Left lung (tissue), 10 donors: ENCODE measurements around the gene TFB2M. TPM values are rescaled to one million over a fixed set of nuclear protein-coding genes. Genes with fewer than 3 reads are reported as not detected.

Experiments
- ATAC-seq: fragments of 200-7000 bp; cut with Tn5 transposase; one replicate; pipeline ENCODE4 v1.9.1; 2020; ENCODE audit warnings: moderate library complexity
- DNase-seq, 4 donors: peaks; one replicate each; pipeline ENCODE4 v3.0.0-alpha.2; 2013 to 2020
- H3K27ac ChIP-seq, 2 donors: fragments of 200-600 bp; sonication (generic) in 1 of 2; one replicate each; pipeline versions ENCODE4 v1.5.0 to v1.8.0; 2020 to 2021
- H3K27me3 ChIP-seq, 2 donors: fragments of 200-600 bp; sonication (generic) in 1 of 2; one replicate each; pipeline versions ENCODE4 v1.5.0 to v1.8.0; 2020 to 2021
- H3K36me3 ChIP-seq, 2 donors: fragments of 200-600 bp; sonication (generic) in 1 of 2; one replicate each; pipeline versions ENCODE4 v1.5.0 to v1.8.0; 2020 to 2021
- H3K4me1 ChIP-seq, 2 donors: fragments of 200-600 bp; one replicate each; pipeline ENCODE4 v1.8.0; 2021
- H3K4me3 ChIP-seq, 2 donors: fragments of 200-600 bp; sonication (generic) in 1 of 2; one replicate each; pipeline versions ENCODE4 v1.5.0 to v1.8.0; 2020 to 2021; ENCODE audit warnings: mild to moderate bottlenecking in 1 of 2
- H3K9me3 ChIP-seq, 2 donors: fragments of 200-600 bp; sonication (generic) in 1 of 2; one replicate each; pipeline versions ENCODE4 v1.5.0 to v1.8.0; 2020 to 2021
- CTCF ChIP-seq, 2 donors: fragments of 200-600 bp; sonication (generic) in 1 of 2; IDR thresholded peaks; one replicate each; pipeline versions ENCODE4 v1.5.0 to v1.8.0; 2021; ENCODE audit warnings: antibody characterized with exemption in 2 of 2
- intact Hi-C, 2 donors: fragments of 100-400 bp; cut with DNase I; formaldehyde crosslinking; loops; one replicate each; pipeline versions ENCODE4 v1.11.2 to v1.14.2; 2022
- polyA plus RNA-seq, 6 donors: library from polyadenylated mRNA; unstranded; fragments of 120-200 nt; gene quantifications; one replicate each; pipeline ENCODE4 v1.2.1, GENCODE V29; 2013; ENCODE audit not compliant: insufficient read length in 6 of 6
- total RNA-seq, 2 donors: library from RNA; stranded (reverse); fragmentation: NEBNext Ultra II Directional; extraction: Animal tissue kit (Norgen Biotek cat#: 25700); gene quantifications; one replicate each; pipeline ENCODE4 v1.2.1, GENCODE V29; 2021
- donor health status: DM: no; HTN: yes; CAD: no.
- donor health status: DM: no; HTN: no; CAD: no.

The TFB2M gene
- total and polyA plus RNA-seq, 8 donors: 8.8 to 17.5 (median 16.6) TPM

- no peaks in the 10 kb centered on the region for H3K4me1 ChIP-seq
These were observed 38.5 kb downstream of the TFB2M start for GRCh38 chr1:246527402-246528088.

GRCh38 chr1:246526915-246527314 lies 39.1 kb downstream of the TFB2M start:
- H3K4me3 ChIP-seq: no peak overlapping the region
- peaks cover 0 to 25% of the 10 kb centered on the region in 2 donors for H3K9me3 ChIP-seq
- H3K27ac ChIP-seq: no peak overlapping the region
- intact Hi-C loops: no loop called here
- peak in 1 of 4 donors; percentile 70 for DNase-seq
- TF ChIP-seq CTCF (IDR thresholded peaks at IDR 0.05): no peak
- H3K4me1 ChIP-seq: no peaks in the 10 kb centered on the region
- no peaks in the 10 kb centered on the region for H3K27me3 ChIP-seq
- ATAC-seq: no peak
- H3K36me3 ChIP-seq: no peaks in the 10 kb centered on the region

More at GRCh38 chr1:246527402-246528088, 38.5 kb downstream of the TFB2M start:
- Histone ChIP-seq H3K4me3 (no peak overlapping the region), H3K36me3 (no peaks in the 10 kb centered on the region), H3K27ac (no peak overlapping the region), H3K27me3 (no peaks in the 10 kb centered on the region), H3K9me3 (peaks cover 0 to 28% of the 10 kb centered on the region in 2 donors)
- ATAC-seq (peak; percentile 24), DNase-seq (peak in 1 of 4 donors; percentile 56)
- no peak for TF ChIP-seq CTCF (IDR thresholded peaks at IDR 0.05)
- intact Hi-C loops: no loop called here

DNA sequence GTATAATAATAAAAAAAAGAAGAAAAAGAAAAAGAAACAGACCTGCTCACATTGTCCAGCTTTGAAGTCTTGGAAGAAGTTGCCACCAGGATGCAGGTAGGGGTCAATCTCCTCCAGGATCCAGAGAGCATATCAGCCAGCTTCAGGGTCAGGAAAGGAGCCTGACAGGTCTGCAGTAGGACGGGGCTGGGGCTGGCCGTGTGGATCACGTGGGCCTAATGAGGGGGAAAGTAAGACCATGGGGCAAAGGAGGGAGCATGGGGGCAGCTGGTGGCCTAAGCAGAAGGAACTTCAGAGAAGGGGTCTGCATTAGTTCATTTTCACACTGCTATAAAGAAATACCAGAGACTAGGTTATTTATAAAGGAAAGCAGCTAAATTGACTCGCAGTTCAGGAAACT lies 39.7 kb downstream of the TFB2M start:
- Histone ChIP-seq H3K4me3 (no peak overlapping the region), H3K36me3 (no peaks in the 10 kb centered on the region), H3K9me3 (peaks cover 0 to 20% of the 10 kb centered on the region in 2 donors), H3K4me1 (no peaks in the 10 kb centered on the region), H3K27ac (no peak overlapping the region), H3K27me3 (no peaks in the 10 kb centered on the region)
- intact Hi-C loops: no loop called here
- TF ChIP-seq CTCF (IDR thresholded peaks at IDR 0.05): no peak
- ATAC-seq (no peak), DNase-seq (no peak)

- Histone ChIP-seq H3K4me3 (no peak overlapping the region), H3K27ac (no peak overlapping the region), H3K4me1 (no peaks in the 10 kb centered on the region), H3K9me3 (peaks cover 0 to 50% of the 10 kb centered on the region in 2 donors), H3K27me3 (no peaks in the 10 kb centered on the region), H3K36me3 (no peaks in the 10 kb centered on the region)
- intact Hi-C loops: no loop called here
- no peak for DNase-seq
- no peak for TF ChIP-seq CTCF (IDR thresholded peaks at IDR 0.05)
- ATAC-seq: no peak
These were observed 46.5 kb downstream of the TFB2M start for GRCh38 chr1:246519514-246519913.

DNA sequence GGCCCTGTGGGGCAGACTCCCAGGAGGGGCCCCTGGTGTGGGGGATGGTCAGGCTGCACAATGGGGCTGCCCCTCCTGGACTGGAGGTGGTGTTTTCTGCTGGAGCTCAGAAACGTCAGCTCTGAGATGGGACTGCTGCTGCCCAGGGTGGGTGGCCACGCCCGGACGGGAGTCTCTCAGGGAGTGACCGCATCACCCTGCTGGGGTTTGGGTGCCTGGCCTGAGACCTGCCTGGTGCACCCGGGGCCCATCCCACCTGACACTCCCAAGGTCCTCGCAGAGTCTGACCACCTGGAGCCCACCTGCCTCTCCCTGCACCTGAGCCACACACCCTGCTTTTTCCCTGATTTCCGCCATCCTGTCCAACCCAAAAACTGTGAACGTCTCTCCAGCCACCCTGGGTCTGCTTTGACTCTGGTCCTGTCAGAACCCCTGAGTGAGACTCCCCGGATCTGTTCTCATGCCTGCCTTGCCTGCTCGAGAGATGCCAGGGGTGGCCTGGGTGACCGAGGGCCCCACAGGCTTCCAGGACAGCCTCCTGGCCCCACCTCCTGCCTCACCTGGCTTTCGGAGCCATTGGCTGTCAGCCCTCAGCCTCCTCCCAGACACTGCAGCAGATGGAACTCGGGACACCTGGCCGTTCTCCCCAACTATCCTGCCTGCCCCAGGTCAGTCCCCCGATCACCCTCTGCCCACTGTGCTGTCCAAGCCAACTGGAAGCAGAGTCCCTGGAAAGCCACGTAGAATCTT lies 47.4 kb downstream of the TFB2M start:
- DNase-seq (peak in 1 of 4 donors; percentile 55), ATAC-seq (no peak)
- Histone ChIP-seq H3K4me3 (no peak overlapping the region), H3K9me3 (peaks cover 0 to 58% of the 10 kb centered on the region in 2 donors), H3K36me3 (no peaks in the 10 kb centered on the region), H3K27me3 (no peaks in the 10 kb centered on the region), H3K27ac (no peak overlapping the region), H3K4me1 (no peaks in the 10 kb centered on the region)
- TF ChIP-seq CTCF (IDR thresholded peaks at IDR 0.05): no peak
- intact Hi-C loops: no loop called here
